GM21528 (cell line): Measurements from ENCODE around the gene P2RY8.

Source experiments
- ATAC-seq: cut with Tn5 transposase; IDR thresholded peaks from one replicate; pipeline ENCODE4 v1.9.1; 2021; ENCODE audit warnings: mild to moderate bottlenecking, moderate library complexity; ENCODE audit not compliant: unreplicated experiment, low FRiP score

Gene P2RY8

DNA sequence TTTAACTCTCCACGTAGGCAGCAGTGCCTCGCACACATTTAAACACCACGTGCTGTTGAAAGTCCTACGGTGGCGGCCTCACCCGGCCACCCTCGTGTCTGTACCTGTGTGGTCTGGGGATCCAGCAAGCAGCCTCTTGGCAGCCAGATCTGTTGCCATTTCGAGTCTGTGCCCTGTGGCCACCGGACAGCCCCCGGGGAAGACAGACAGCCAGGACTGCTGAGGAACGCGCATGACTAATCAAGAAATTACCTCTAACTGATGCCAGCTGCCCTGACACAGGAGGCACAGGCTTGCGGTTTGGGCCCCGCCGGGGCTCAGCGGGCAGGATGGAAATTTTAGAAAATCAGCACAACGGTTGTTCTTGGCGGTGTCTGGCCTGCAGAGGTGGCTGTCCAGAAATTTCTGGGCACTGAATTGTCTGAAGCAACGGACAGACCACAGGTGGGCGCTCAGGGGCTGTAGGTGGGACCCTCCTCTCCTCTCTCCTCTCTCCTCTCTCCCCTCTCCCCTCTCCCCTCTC lies 68.7 kb downstream of the P2RY8 start:
- peak; percentile 54 for ATAC-seq

DNA sequence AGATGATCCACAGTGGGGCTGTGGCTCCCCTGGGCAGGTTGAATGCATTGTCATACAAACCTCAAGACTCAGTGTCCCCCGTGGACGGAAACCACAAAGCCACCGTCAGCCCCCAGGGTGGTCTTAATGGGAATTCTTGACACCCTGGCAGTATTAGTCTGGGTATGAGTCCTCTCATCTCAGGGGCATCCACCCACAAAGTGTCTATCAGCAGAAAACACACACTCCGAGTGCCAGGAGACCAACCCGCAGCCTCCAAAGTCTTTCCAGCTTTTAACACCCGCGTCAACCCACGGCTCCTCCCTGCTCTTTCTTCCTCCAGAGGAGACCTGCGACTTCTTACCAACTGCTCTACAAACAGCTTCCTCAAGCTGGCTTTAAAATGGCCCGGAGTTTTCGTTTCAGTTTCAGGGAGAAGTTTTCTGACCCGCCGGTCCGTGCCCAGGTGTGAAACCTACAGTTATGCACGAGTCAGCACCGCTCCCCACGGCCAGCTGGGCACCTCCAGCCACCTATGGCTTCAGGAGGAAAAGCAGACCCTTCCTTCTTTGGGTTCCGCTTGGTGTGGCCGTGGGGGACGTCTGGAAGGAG lies 69.9 kb downstream of the P2RY8 start:
- ATAC-seq, result peak; percentile 44

DNA sequence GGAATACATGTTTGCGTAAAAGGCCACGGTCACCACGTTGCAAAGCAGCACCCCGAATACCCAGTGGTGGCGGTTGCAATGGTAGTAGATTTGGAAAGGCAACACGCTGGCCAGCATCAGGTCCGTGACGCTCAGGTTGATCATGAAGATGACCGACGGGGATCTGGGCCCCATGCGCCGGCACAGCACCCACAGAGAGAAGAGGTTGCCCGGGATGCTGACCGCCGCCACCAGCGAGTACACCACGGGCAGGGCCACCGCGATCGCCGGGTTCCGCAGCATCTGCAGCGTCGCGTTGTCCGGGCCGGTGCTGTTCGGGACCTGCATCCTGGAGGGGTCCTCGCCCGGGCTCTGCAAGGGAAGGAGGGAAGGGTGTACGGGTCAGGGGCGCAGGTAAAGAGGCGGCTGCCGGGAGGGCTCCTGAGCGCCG lies 70.7 kb downstream of the P2RY8 start:
- no peak for ATAC-seq

DNA sequence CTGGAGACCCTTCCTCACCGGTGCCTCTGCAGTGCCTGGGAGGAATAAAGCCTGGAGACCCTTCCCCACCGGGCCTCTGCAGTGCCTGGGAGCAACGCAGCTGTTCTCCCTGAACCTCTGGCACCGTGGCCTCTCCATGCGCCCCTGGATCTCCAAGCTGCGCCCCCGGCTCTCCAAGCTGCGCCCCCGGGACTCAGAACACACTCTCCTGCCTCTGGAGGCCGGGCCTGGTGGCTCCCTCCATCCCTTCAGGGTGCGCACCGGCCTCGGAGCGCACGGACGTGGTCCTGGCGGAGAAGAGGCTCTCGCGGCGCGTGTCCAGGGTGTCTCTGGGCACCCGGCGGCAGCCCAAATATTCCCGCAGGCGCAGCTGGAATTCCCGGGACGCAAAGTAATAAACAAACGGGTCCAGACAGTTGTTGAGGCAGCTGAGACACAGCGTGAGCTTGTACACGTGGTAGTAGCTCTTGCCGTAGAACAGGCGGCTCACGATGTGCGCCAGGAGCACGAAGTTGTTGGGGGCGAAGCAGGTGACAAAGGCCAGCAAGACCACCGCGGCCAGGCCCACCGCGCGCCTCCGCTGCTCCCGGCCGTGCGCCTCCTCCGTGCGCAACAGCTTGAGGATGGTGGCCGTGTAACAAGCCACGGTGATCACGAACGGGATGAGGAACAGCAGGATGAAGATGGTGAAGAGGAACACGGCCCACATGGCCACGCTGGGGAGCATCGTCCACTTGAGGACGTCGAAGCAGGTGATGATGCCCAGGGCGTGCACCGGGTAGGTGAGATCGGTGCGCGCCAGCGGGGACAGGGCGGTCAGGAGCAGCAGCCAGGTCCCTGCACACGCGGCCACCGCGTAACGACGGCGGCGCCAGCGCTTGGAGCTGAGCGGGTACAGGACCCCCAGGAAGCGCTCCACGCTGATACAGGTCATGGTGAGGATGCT lies 71.4 kb downstream of the P2RY8 start:
- ATAC-seq, result no peak

DNA sequence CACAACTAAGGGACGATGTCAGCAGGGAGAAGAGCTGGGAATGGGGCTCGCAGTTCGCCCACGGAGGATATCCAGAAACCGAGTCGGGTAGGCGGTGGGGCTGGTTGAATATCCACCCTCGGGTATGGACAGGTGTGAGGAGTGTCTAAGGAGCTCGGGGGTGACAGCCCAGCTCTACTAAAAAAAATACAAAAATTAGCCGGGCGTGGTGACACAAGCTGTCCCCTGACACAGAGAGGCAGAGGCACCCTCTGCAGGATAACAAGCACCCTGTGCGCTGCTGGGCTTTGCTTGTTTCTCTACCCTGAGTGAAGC lies 72.1 kb downstream of the P2RY8 start:
- ATAC-seq, result no peak

DNA sequence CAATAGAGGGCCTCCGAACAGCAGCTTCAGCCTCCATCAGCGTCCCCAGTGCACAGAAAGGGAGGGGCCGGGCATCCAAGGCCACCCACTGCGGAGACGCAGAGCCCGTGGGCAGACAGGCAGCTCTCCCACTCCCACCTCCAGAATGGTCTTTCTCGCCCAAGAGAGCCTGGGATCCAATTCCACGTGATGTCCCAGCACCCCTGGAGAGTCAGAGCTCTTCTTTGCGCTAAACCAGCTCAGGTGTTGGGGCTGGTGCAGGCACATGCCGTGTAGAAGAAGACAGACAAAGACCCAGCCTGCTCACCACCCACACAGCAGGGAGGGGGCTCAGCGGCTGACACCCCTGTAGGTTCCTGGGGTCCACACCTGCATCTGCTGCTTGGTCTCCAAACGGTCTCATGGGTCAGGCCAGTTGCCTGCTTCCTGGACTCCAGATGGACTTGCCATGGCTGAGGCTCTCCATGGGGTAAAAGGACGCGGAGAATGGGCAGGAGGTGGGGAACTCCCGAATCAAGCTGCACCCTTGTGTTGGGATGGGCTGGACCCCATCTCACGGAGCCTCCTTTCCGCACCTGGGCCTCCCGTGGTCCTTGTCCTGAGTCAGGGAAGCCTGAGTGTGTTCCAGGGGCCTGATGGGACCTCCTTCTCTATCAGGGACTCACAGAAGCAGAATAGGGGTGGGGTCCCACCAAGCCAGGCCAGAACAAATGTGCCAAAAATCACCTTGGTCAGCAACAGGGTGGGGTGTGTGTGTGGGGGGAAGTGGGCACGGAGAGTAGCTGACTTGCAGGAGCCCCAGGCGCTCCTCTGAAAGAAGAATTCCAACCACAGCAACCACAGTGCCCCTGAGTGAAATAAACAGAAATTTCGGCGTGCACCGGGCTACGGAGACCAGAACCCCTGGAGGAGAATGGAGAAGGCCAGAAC lies 72.7 kb downstream of the P2RY8 start:
- no peak for ATAC-seq

DNA sequence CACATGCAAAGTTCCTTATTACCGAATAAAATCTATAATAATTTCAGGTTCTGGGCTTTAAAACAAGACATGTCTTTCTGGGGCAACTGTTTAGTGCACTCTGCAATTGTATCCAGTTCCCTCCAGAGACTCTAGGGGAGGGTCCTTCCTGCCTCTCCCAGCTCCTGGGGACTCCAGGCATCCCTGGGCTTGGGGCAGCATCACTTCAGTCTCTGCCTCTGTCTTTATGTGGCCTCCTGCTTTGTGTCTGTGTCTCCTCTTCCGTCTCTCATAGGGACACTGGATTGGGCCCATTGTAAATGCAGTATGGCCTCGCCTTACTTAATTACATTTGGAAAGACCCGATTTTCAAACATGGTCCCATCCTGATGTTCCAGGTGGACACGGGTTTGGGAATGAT lies 73.4 kb downstream of the P2RY8 start:
- no peak for ATAC-seq

DNA sequence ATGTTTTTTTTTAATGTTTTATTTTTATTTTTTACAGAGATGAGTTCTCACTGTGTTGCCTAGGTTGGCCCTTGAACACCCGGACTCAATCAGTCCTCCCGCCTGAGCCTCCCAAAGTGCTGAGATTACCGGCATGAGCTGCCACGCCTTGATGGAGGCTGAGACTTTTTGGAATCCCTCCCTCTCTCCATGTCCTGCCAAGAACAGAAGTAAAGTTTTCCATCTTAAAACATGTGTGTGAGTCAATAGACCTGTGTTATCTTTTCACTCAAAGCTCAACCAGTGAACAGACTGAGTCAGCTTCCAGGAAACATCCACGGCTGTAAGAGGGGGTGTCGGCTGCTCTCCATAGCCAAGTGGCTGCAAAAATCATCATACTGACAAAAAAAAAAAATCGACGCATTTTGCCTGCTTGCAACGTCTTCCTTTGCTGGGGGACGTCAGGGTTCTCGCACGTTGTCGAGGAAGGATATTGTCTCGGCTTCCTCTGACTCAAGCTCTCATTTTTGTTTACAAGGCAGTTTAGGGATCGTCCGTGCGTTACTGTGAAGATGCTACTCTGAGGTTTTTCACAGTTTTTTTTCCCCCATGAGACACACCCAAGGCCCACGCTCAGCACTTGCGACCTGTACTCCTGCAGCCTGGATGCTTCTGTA lies 74.3 kb downstream of the P2RY8 start:
- ATAC-seq, result no peak

DNA sequence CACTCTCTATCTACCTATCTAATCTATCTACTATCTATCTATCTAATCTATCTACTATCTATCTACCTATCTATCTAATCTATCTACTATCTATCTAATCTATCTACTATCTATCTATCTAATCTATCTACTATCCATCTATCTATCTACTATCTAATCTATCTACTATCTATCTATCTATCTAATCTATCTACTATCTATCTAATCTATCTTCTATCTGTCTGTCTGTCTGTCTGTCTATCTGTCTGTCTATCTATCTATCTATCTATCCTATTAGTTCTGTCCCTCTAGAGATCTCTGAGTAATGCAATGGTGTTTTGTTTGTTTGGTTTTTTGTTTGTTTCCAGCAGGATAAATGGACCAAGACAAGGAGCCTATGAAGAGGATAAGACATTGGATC lies 74.9 kb downstream of the P2RY8 start:
- no peak for ATAC-seq

DNA sequence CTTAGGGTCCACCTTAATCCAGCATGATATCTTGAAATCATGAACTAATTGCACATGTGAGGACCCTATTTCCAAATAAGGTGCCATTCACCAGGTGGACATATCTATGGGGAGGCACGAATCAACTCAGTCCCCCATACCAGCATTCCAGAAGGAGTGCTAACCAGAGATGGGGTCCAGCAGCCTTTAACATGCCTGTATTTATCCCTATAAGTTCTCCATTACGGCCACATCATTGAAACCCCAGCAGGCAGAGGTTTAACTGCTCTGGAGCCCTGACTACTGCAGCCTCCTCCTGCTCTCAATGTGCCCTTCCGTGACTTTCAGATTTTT lies 81.1 kb downstream of the P2RY8 start:
- ATAC-seq, result no peak

DNA sequence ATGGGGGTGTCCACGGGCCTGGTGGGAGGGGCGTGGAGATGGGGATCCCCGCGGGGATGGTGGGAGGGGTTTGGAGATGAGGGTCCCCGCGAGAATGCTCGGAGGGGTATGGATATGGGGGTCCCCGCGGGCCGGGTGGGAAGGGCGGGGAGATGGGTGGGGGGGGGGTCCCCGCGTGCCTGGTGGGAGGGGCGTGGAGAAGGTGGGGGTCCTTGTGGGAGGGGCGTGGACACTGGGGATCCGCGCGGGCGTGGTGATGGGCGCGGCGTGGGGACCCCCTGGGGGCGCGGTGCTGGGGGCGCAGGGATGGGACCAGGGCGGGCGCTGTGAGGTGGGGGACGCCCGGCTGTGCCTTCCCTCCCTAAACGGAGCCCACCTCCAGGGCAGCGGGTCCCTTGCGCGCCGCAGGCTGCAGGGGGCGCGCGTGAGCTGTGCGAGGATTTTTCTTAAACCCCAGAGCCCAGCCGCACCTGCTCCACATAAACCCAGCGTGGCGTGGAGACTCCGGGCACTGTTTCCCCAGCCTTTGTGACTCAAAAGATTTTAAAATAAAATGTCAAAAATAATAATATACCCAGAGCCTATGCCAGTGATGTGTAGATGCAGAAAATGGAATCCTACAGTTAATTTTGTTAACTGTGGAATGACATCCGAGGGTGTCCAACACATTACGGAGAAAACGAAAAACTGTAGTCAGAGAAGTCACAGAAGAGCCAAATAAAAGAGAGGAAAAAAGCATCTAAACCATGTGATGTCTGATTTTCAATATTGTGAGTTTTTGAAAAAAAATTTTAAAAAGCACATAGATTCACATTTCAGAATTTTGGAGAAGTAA lies 82.8 kb downstream of the P2RY8 start:
- ATAC-seq, result peak; percentile 37

DNA sequence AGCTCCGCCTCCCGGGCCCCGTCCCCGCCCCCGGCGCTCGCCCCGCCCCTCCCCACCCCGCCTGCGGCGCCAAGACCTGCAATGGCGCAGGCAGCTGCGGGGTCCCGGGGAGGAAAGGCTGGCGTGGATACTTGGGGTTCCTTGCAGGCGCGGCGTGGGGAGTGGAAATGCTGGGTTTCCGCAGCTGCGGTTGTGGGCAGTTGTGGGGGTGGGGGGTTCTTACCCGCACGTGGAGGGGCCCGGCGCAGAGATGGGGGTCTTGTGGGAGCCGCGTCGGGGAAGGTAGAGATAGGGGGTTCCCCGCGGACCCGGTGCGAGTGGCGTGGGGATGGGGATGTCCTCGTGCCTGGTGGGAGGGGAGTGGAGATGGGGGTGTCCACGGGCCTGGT lies 83.6 kb downstream of the P2RY8 start:
- peak; percentile 8 for ATAC-seq

DNA sequence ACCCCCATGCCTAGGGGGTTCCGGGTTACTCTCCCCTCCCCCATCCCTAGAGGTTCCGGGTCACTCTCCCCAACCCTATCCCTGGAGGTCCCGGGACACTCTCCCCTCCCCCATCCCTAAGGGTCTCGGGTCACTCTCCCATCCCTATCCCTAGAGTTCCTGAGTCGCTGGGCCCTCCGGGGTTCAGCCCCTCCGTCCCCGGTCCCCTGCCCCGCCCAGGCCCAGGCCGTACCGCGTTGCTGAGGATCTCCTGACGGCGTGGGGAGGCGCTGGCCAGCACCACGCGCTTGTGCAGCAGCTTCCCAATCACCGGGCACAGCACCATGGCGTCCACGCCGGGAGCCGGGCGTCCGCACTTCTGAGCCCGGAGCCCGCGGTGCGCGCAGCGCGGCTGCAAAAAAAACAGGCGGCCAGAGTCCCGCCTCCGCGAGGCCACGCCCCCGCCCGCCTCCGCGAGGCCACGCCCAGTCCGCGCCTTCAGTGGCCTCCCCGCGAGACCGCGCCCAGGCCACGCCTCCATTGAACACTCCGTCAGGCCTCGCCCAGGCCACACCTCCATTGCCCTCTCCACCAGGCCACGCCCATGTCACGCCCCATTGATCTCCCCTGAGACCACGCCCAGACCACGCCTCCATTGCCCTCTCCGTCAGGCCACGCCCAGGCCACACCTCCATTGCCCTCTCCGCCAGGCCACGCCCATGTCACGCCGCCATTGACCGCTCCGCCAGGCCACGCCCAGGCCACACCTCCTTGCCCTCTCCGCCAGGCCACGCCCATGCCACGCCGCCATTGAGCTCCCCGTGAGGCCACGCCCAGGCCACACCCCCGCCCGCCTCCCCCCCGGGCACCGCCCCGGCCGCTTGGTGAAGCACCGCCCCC lies 84.2 kb downstream of the P2RY8 start, which contains the start of gene ASMTL:
ASMTL (minus strand) TSS at position 394 of the 879 bp plus-strand sequence; CDS start at position 325, 69 bp downstream.
- peak; percentile 80 for ATAC-seq

DNA sequence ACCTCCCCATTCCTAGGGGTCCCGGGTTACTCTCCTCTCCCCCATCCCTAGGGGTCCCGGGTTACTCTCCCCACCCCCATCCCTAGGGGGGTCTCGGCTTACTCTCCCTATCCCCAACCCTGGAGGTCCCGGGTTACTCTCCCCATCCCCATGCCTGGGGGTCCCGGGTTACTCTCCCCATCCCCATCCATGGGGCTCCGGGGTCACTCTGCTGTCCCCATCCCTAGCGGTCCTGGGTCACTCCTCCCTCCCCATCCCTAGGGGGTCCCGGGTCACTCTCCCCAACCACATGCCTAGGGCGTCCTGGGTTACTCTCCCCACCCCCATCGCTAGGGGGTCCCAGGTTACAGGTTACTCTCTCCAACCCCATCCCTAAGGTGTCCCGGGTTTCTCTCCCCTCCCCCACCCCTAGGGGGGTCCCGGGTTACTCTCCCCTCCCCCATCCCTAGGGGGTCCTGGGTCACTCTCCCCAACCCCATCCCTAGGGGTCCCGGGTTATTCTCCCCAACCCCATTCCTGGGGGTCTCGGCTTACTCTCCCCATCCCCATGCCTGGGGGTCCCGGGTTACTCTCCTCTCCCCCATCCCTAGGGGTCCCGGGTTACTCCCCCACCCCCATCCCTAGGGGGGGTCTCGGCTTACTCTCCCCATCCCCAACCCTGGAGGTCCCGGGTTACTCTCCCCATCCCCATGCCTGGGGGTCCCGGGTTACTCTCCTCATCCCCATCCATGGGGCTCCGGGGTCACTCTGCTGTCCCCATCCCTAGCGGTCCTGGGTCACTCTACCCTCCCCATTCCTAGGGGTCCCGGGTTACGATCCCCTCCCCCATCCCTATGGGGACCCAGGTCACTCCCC lies 85.1 kb downstream of the P2RY8 start:
- ATAC-seq, result no peak

DNA sequence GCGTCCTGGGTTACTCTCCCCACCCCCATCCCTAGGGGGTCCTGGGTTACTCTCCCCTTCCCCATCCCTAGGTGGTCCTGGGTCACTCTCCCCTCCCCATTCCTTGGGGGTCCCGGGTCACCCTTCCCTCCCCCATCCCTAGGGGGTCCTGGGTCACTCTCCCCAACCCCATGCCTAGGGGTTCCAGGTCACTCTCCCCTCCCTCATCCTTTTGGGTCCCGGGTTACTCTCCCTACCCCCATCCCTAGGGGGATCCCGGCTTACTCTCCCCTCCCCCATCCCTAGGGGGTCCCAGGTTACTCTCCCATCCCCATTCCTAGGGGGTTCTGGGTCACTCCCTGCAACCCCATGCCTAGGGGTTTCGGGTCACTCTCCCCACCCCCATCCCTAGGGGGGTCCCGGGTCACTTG lies 85.7 kb downstream of the P2RY8 start:
- ATAC-seq, result no peak

DNA sequence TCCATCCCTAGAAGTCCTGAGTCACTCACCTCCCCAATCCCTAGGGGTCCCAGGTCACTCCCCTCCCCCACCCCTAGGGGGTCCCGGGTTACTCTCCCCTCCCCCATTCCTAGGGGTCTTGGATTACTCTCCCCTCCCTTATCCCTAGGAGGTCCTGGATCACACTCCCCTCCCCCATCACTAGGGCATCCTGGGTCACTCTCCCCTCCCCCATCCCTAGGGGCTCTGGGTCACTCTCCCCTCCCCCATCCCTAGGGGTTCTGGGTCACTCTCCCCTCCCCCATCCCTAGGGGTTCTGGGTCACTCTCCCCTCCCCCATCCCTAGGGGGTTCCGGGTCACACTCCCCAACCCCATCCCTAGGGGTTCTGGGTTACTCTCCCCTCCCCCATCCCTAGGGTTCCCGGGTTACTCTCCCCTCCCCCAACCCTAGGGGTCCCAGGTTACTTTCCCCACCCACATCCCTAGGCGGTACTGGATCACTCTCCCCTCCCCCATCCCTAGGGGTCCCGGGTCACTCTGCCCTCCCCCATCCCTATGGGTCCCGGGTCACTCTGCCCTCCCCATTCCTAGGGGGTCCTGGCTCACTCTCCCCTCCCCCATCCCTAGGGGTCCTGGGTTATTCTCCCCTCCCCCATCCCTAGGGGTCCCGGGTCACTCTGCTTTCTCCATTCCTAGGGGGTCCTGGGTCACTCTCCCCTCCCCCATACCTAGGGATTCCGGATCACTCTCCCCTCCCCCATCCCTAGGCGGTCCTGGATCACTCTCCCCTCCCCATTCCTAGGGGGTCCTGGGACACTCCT lies 86.4 kb downstream of the P2RY8 start:
- no peak for ATAC-seq

DNA sequence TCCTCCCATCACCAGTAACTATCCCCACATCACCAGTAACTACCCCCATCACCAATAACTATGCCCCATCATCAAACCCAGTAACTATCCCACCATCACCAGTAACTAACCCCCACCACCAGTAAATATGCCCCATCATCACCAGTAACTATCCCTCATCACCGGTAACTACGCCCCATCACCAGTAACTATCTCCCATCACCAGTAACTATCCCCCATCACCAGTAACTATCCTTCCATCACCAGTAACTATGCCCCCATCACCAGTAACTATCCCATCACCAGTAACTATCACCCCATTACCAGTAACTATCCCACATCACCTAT lies 87.2 kb downstream of the P2RY8 start:
- no peak for ATAC-seq
